GM13976 (cell line): Measurements from ENCODE around the gene CACNB2.
"Not testable (repeated sequence)": the region's sequence is repeated elsewhere in the genome, so short reads cannot be mapped to it uniquely, and the experiment has no call there.

ENCODE experiments used
- DNase-seq: peaks from one replicate; pipeline ENCODE4 v3.0.0; 2012; ENCODE audit warnings: low spot score
- CTCF ChIP-seq: IDR thresholded peaks from 2 replicates; pipeline ENCODE4 v1.5.1; 2012; ENCODE audit warnings: borderline replicate concordance, mild to moderate bottlenecking; ENCODE audit not compliant: insufficient read depth; ENCODE audit errors: extremely low read depth, missing control alignments, control extremely low read depth
- in situ Hi-C: fragments of 300-500 bp; cut with MboI; formaldehyde crosslinking; loops from one replicate; pipeline ENCODE4 v1.12.0; 2022; ENCODE audit warnings: low sequenced_read_pairs, mixed read lengths, inconsistent platforms; ENCODE audit not compliant: unreplicated experiment

The CACNB2 gene

GRCh38 chr10:18164093-18164492 lies 23.9 kb downstream of the CACNB2 start:
- DNase-seq = no peak
- in situ Hi-C loops = no loop called here
- no peak for TF ChIP-seq CTCF

GRCh38 chr10:18164748-18165361 lies 24.6 kb downstream of the CACNB2 start:
- in situ Hi-C loops = no loop called here
- no peak for DNase-seq
- TF ChIP-seq CTCF = no peak

GRCh38 chr10:18178854-18179483 lies 38.7 kb downstream of the CACNB2 start:
- no peak for TF ChIP-seq CTCF
- DNase-seq = no peak
- in situ Hi-C loops = no loop called here

GRCh38 chr10:18179891-18180290 lies 39.7 kb downstream of the CACNB2 start:
- TF ChIP-seq CTCF = no peak
- in situ Hi-C loops = no loop called here
- no peak for DNase-seq

- DNase-seq, in situ Hi-C loops: not testable (repeated sequence)
Observed at GRCh38 chr10:18181382-18181781, 41.2 kb downstream of the CACNB2 start.

- in situ Hi-C loops = no loop called here
- TF ChIP-seq CTCF = no peak
Observed at GRCh38 chr10:18185621-18186020, 45.4 kb downstream of the CACNB2 start.

GRCh38 chr10:18190840-18191239 lies 50.6 kb downstream of the CACNB2 start:
- in situ Hi-C loops = no loop called here
- DNase-seq = no peak
- no peak for TF ChIP-seq CTCF

More at GRCh38 chr10:18185621-18186020, 45.4 kb downstream of the CACNB2 start:
- DNase-seq = no peak
